IMR-90 (cell line): ENCODE measurements around the gene TUBGCP2. TPM values are rescaled to one million over a fixed set of nuclear protein-coding genes. Genes with fewer than 3 reads are reported as not detected.

Experiments
- ATAC-seq: fragments of 200-7000 bp; cut with Tn5 transposase; 2 replicates; pipeline ENCODE4 v1.9.1; 2020; ENCODE audit warnings: low read depth, mild to moderate bottlenecking, moderate library complexity
- BruUV-seq: library from RNA; stranded (reverse); fragments of 400-500 nt; replicated peaks from 2 replicates; lab custom pipeline; 2021; lab: Mats Ljungman, UMichigan
- CTCF ChIA-PET: fragments of 300-600 bp; formaldehyde crosslinking; extraction: SDS; loops from one replicate; lab custom pipeline; 2021; ENCODE audit warnings: antibody characterized with exemption; lab: Yijun Ruan, JAX
- POLR2A ChIA-PET: fragments of 300-600 bp; sonication (Branson Sonifier 250); formaldehyde crosslinking; loops from one replicate; lab custom pipeline; 2022; ENCODE audit warnings: antibody characterized with exemption; ENCODE audit not compliant: unreplicated experiment; lab: Charles Lee
- DNase-seq: peaks from one replicate; pipeline ENCODE4 v3.0.0; 2013
- H2AFZ ChIP-seq: replicated peaks from 2 replicates; pipeline ENCODE3; 2013; ENCODE audit warnings: low read length, mild to moderate bottlenecking; ENCODE audit not compliant: poor library complexity
- H2AK5ac ChIP-seq: 2 replicates; pipeline ENCODE4 v1.6.1; 2013; ENCODE audit warnings: low read depth, low read length, inconsistent platforms
- H2AK9ac ChIP-seq: replicated peaks from 2 replicates; pipeline ENCODE3; 2013; ENCODE audit warnings: mild to moderate bottlenecking, low read depth, low read length, moderate library complexity; ENCODE audit not compliant: poor library complexity
- H2BK120ac ChIP-seq: 2 replicates; pipeline ENCODE4 v1.6.1; 2013; ENCODE audit warnings: low read depth, low read length, inconsistent platforms
- H2BK15ac ChIP-seq: 3 replicates; pipeline ENCODE4 v1.6.1; 2013; ENCODE audit warnings: low read depth, low read length, inconsistent platforms
- H2BK20ac ChIP-seq: 2 replicates; pipeline ENCODE4 v1.6.1; 2013; ENCODE audit warnings: low read depth, mild to moderate bottlenecking, inconsistent platforms, low read length, moderate library complexity
- H2BK5ac ChIP-seq: 2 replicates; pipeline ENCODE4 v1.6.1; 2013; ENCODE audit warnings: mild to moderate bottlenecking, low read depth, low read length, inconsistent platforms; ENCODE audit not compliant: poor library complexity, severe bottlenecking
- H3K14ac ChIP-seq: replicated peaks from 2 replicates; pipeline ENCODE4 v1.6.1; 2013; ENCODE audit warnings: low read depth, low read length, inconsistent platforms
- H3K18ac ChIP-seq: 2 replicates; pipeline ENCODE4 v1.6.1; 2013; ENCODE audit warnings: low read depth, low read length, control low read depth
- H3K23ac ChIP-seq: 2 replicates; pipeline ENCODE4 v1.6.1; 2013; ENCODE audit warnings: low read depth, low read length, inconsistent platforms
- H3K27ac ChIP-seq: 2 replicates; pipeline ENCODE4 v1.5.1; 2013; ENCODE audit warnings: mild to moderate bottlenecking, control low read depth, low read length; ENCODE audit not compliant: insufficient read depth
- H3K27me3 ChIP-seq: 2 replicates; pipeline ENCODE4 v1.6.1; 2013; ENCODE audit warnings: low read length; ENCODE audit not compliant: control insufficient read depth, insufficient read depth
- H3K36me3 ChIP-seq: 2 replicates; pipeline ENCODE4 v1.6.1; 2013; ENCODE audit warnings: low read length, mixed read lengths; ENCODE audit not compliant: control insufficient read depth, insufficient read depth
- H3K4ac ChIP-seq: 2 replicates; pipeline ENCODE4 v1.6.1; 2013; ENCODE audit warnings: low read depth, low read length, inconsistent platforms
- H3K4me1 ChIP-seq: 2 replicates; pipeline ENCODE4 v1.6.1; 2013; ENCODE audit warnings: low read length, mixed read lengths; ENCODE audit not compliant: control insufficient read depth, insufficient read depth
- H3K4me2 ChIP-seq: 2 replicates; pipeline ENCODE4 v1.6.1; 2013; ENCODE audit warnings: low read depth, mild to moderate bottlenecking, control low read depth, low read length, moderate library complexity
- H3K4me3 ChIP-seq: 2 replicates; pipeline ENCODE4 v1.5.1; 2013; ENCODE audit warnings: low read depth, mild to moderate bottlenecking, control low read depth, low read length, moderate library complexity; ENCODE audit not compliant: insufficient read depth
- H3K56ac ChIP-seq: 2 replicates; pipeline ENCODE4 v1.6.1; 2013; ENCODE audit warnings: low read length, inconsistent platforms; ENCODE audit not compliant: insufficient read depth; ENCODE audit errors: extremely low read depth
- H3K79me1 ChIP-seq, 2 experiments: 2 replicates each; pipeline ENCODE4 v1.6.1; 2013; ENCODE audit warnings: low read length in 2 of 2, inconsistent platforms in 1 of 2, low read depth in 1 of 2
- H3K9ac ChIP-seq: 2 replicates; pipeline ENCODE4 v1.6.1; 2013; ENCODE audit warnings: low read depth, low read length, control low read depth
- H3K9me1 ChIP-seq: 2 replicates; pipeline ENCODE4 v1.6.1; 2013; ENCODE audit warnings: low read length, inconsistent platforms; ENCODE audit not compliant: insufficient read depth
- H3K9me3 ChIP-seq: 2 replicates; pipeline ENCODE4 v1.6.1; 2013; ENCODE audit warnings: low read length; ENCODE audit not compliant: control insufficient read depth, insufficient read depth
- H4K20me1 ChIP-seq: 2 replicates; pipeline ENCODE4 v1.6.1; 2013; ENCODE audit warnings: low read length, inconsistent platforms; ENCODE audit not compliant: insufficient read depth
- H4K5ac ChIP-seq: 2 replicates; pipeline ENCODE4 v1.6.1; 2013; ENCODE audit warnings: mild to moderate bottlenecking, low read depth, low read length, control low read depth
- H4K8ac ChIP-seq, 2 experiments: 2 replicates each; pipeline ENCODE4 v1.6.1; 2013; ENCODE audit warnings: low read depth in 2 of 2, low read length in 2 of 2, control low read depth in 1 of 2, inconsistent platforms in 1 of 2
- H4K91ac ChIP-seq: 2 replicates; pipeline ENCODE4 v1.6.1; 2013; ENCODE audit warnings: low read depth, low read length, inconsistent platforms; ENCODE audit not compliant: insufficient read depth
- BHLHE40 ChIP-seq: fragments of 150-350 bp; IDR thresholded peaks from 2 replicates; pipeline ENCODE4 v1.6.1; 2016; ENCODE audit warnings: mild to moderate bottlenecking, low read depth, low read length
- CEBPB ChIP-seq: IDR thresholded peaks from 2 replicates; pipeline ENCODE4 v1.6.1; 2012; ENCODE audit warnings: low read depth, low read length, improper control_type of control experiment
- CHD1 ChIP-seq: IDR thresholded peaks from 2 replicates; pipeline ENCODE4 v1.6.1; 2012; ENCODE audit warnings: low read depth, low read length, improper control_type of control experiment
- FOS ChIP-seq: fragments of 150-350 bp; IDR thresholded peaks from 2 replicates; pipeline ENCODE4 v1.6.1; 2016; ENCODE audit warnings: low read depth, low read length
- MAFK ChIP-seq: IDR thresholded peaks from 2 replicates; pipeline ENCODE4 v1.6.1; 2012; ENCODE audit warnings: low read depth, low read length, improper control_type of control experiment
- MAZ ChIP-seq: IDR thresholded peaks from 2 replicates; pipeline ENCODE4 v1.6.1; 2012; ENCODE audit warnings: low read depth, mild to moderate bottlenecking, low read length, improper control_type of control experiment, moderate library complexity, borderline replicate concordance
- MXI1 ChIP-seq: IDR thresholded peaks from 2 replicates; pipeline ENCODE4 v1.6.1; 2012; ENCODE audit warnings: low read depth, mild to moderate bottlenecking, low read length, moderate library complexity, borderline replicate concordance
- NFE2L2 ChIP-seq: fragments of 150-350 bp; IDR thresholded peaks from 2 replicates; pipeline ENCODE4 v1.6.1; 2016; ENCODE audit warnings: low read depth, mild to moderate bottlenecking, low read length
- POLR2A ChIP-seq: IDR thresholded peaks from 2 replicates; pipeline ENCODE4 v1.6.1; 2012; ENCODE audit warnings: mild to moderate bottlenecking, low read depth, low read length
- RAD21 ChIP-seq: IDR thresholded peaks from 2 replicates; pipeline ENCODE4 v1.6.1; 2012; ENCODE audit warnings: low read length, improper control_type of control experiment
- RCOR1 ChIP-seq: IDR thresholded peaks from 2 replicates; pipeline ENCODE4 v1.6.1; 2012; ENCODE audit warnings: mild to moderate bottlenecking, low read length, improper control_type of control experiment; ENCODE audit not compliant: insufficient replicate concordance
- RFX5 ChIP-seq: IDR thresholded peaks from 2 replicates; pipeline ENCODE4 v1.8.0; 2012; ENCODE audit warnings: low read depth, mild to moderate bottlenecking, low read length, moderate library complexity
- SMC3 ChIP-seq: fragments of 150-350 bp; IDR thresholded peaks from 2 replicates; pipeline ENCODE4 v1.6.1; 2016; ENCODE audit warnings: low read depth, mild to moderate bottlenecking, antibody characterized with exemption, low read length, moderate library complexity
- WGBS, 2 experiments: methylation state at CpG; one replicate each; pipeline versions ENCODE4 v1.1.5 to v1.1.7; 2013; ENCODE audit warnings: missing lambda C conversion rate in 2 of 2; ENCODE audit not compliant: insufficient read length in 1 of 2; ENCODE audit errors: extremely low coverage in 2 of 2; 5-methylcytosine and 5-hydroxymethylcytosine counted together
- dilution Hi-C: fragments of 300-500 bp; cut with HindIII; formaldehyde crosslinking; loops from one replicate; pipeline ENCODE4 v1.14.3; 2018; ENCODE audit warnings: low sequenced_read_pairs; ENCODE audit not compliant: unreplicated experiment
- in situ Hi-C: fragments of 300-500 bp; cut with MboI; formaldehyde crosslinking; loops from 3 replicates; pipeline ENCODE4 v1.14.3; 2019; ENCODE audit warnings: low sequenced_read_pairs, inconsistent platforms, mixed read lengths
- intact Hi-C: fragments of 100-400 bp; cut with micrococcal nuclease; formaldehyde crosslinking; loops from 2 replicates; pipeline ENCODE4 v1.10.0; 2022
- polyA plus RNA-seq, 3 experiments: library from polyadenylated mRNA; depleted of rRNA; stranded (reverse); fragments of >200 nt; gene quantifications; 2 replicates each; pipeline ENCODE4 v1.2.3, GENCODE V29; 2012; ENCODE audit warnings: low replicate concordance in 1 of 3
- total RNA-seq: library from RNA; depleted of rRNA; stranded (reverse); fragments of >200 nt; gene quantifications from 2 replicates; pipeline ENCODE4 v1.2.3, GENCODE V29; 2012
- TF ChIP-seq, protein P1 (sequence below): conservative IDR thresholded peaks from 2 replicates; pipeline ENCODE4 v1.5.1; 2012; ENCODE audit warnings: mild to moderate bottlenecking, low read depth, low read length, improper control_type of control experiment
- TF ChIP-seq, protein P2 (sequence below): fragments of 150-350 bp; IDR thresholded peaks from 2 replicates; pipeline ENCODE4 v1.6.1; 2016; ENCODE audit warnings: low read depth, mild to moderate bottlenecking, low read length, moderate library complexity, borderline replicate concordance
- TF ChIP-seq, protein P3 (sequence below): fragments of 150-350 bp; IDR thresholded peaks from 2 replicates; pipeline ENCODE4 v1.6.1; 2017; ENCODE audit warnings: mild to moderate bottlenecking, antibody characterized with exemption, low read length, low read depth

Gene TUBGCP2
- total and polyA plus RNA-seq, 2 of the 4 experiments (the other 2 are of a cell fraction) = 48.1 to 72.6 TPM

DNA sequence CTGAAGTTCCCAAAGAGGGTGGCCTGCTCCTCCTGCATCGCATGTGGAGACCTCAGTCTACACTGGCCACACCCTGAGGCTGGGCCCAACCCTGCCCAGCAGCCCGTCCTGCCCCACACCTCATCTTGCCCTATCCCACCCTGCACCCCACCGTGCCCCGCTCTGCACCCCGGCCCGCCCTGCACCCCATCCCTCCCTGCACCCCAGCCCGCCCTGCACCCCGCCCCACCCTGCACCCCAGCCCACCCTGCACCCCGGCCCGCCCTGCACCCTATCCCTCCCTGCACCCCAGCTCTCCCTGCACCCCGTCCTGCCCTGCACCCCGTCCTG, 56.5 kb downstream of the TUBGCP2 start:
- DNase-seq (no peak), ATAC-seq (no peak)
- H3K4me1 ChIP-seq = no peaks in the 10 kb centered on the region
- ChIA-PET POLR2A (no interaction called here), CTCF (no interaction called here)
- no peak overlapping the region for H3K27ac ChIP-seq
- no TSS peak for BruUV-seq
- H3K4me3 ChIP-seq = no peak overlapping the region
- no peak overlapping the region for H4K8ac ChIP-seq
- no peak overlapping the region for H2BK5ac ChIP-seq
- in situ Hi-C loops = loop anchor here (25.0 kb wide), 1 partner anchor 590 kb away; no protein-coding TSS in a partner anchor
- no peaks in the 10 kb centered on the region for H3K9me3 ChIP-seq
- H3K4me2 ChIP-seq = no peak overlapping the region
- no peak overlapping the region for H2AK5ac ChIP-seq
- no peak overlapping the region for H2BK120ac ChIP-seq
- H2AFZ ChIP-seq = no peak overlapping the region
- no peak overlapping the region for H3K18ac ChIP-seq
- TF ChIP-seq MXI1 (no peak), RFX5 (no peak), FOS (no peak), CEBPB (no peak), BHLHE40 (no peak), POLR2A (no peak), RAD21 (no peak), MAZ (no peak), RCOR1 (no peak), NFE2L2 (no peak), MAFK (no peak), SMC3 (no peak), CHD1 (no peak)
- TF ChIP-seq, protein P1, sequence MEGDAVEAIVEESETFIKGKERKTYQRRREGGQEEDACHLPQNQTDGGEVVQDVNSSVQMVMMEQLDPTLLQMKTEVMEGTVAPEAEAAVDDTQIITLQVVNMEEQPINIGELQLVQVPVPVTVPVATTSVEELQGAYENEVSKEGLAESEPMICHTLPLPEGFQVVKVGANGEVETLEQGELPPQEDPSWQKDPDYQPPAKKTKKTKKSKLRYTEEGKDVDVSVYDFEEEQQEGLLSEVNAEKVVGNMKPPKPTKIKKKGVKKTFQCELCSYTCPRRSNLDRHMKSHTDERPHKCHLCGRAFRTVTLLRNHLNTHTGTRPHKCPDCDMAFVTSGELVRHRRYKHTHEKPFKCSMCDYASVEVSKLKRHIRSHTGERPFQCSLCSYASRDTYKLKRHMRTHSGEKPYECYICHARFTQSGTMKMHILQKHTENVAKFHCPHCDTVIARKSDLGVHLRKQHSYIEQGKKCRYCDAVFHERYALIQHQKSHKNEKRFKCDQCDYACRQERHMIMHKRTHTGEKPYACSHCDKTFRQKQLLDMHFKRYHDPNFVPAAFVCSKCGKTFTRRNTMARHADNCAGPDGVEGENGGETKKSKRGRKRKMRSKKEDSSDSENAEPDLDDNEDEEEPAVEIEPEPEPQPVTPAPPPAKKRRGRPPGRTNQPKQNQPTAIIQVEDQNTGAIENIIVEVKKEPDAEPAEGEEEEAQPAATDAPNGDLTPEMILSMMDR = no peak
- TF ChIP-seq, protein P2, sequence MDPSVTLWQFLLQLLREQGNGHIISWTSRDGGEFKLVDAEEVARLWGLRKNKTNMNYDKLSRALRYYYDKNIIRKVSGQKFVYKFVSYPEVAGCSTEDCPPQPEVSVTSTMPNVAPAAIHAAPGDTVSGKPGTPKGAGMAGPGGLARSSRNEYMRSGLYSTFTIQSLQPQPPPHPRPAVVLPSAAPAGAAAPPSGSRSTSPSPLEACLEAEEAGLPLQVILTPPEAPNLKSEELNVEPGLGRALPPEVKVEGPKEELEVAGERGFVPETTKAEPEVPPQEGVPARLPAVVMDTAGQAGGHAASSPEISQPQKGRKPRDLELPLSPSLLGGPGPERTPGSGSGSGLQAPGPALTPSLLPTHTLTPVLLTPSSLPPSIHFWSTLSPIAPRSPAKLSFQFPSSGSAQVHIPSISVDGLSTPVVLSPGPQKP = no peak
- TF ChIP-seq, protein P3, sequence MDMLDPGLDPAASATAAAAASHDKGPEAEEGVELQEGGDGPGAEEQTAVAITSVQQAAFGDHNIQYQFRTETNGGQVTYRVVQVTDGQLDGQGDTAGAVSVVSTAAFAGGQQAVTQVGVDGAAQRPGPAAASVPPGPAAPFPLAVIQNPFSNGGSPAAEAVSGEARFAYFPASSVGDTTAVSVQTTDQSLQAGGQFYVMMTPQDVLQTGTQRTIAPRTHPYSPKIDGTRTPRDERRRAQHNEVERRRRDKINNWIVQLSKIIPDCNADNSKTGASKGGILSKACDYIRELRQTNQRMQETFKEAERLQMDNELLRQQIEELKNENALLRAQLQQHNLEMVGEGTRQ = no peak
- H3K23ac ChIP-seq = no peak overlapping the region
- intact Hi-C loops = no loop called here
- no peak overlapping the region for H3K14ac ChIP-seq
- no peak overlapping the region for H4K91ac ChIP-seq
- H2AK9ac ChIP-seq = no peak overlapping the region
- H3K79me1 ChIP-seq = no peaks in the 10 kb centered on the region
- WGBS, 2 experiments = 20% methylated on average over 1 of the region's 12 CpGs; no CpG with 5 or more reads in 1 of the 2 experiments
- H3K9me1 ChIP-seq = no peaks in the 10 kb centered on the region
- peaks cover 12% of the 10 kb centered on the region for H3K27me3 ChIP-seq
- H4K20me1 ChIP-seq = no peaks in the 10 kb centered on the region
- dilution Hi-C loops = no loop called here
- no peak overlapping the region for H4K5ac ChIP-seq
- no peak overlapping the region for H2BK15ac ChIP-seq
- H3K56ac ChIP-seq = no peak overlapping the region
- H2BK20ac ChIP-seq = no peak overlapping the region
- H3K36me3 ChIP-seq = no peaks in the 10 kb centered on the region
- H3K4ac ChIP-seq = no peak overlapping the region
- no peak overlapping the region for H3K9ac ChIP-seq
